Astrocyte (in vitro differentiated cells and primary cell): Measurements from ENCODE around the gene QSER1.

Experiments used
- CTCF ChIP-seq: IDR thresholded peaks from 2 replicates; pipeline ENCODE4 v1.5.1; 2011; ENCODE audit warnings: low read depth, mild to moderate bottlenecking, inconsistent platforms, low read length, moderate library complexity; ENCODE audit not compliant: insufficient read depth
- EZH2 ChIP-seq: IDR thresholded peaks from 2 replicates; pipeline ENCODE4 v1.6.1; 2012; ENCODE audit warnings: mild to moderate bottlenecking, low read length, inconsistent platforms; ENCODE audit not compliant: insufficient read depth

DNA sequence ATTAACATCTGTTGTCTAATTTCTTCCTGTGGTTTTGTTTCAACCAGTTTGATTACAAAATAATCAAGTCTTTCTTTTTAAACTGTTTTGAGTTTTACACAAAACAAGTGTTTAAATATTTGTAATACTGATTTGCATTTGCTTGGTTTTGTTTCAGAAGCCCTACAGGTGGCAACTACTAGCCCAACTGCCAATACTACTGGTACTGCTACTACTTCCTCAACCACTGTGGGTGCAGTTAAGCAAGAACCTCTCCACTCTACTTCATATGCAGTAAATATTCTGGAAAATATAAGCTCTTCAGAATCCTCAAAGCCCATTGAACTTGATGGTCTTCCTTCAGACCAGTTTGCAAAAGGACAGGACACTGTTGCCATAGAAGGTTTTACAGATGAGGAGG lies 61.1 kb downstream of the QSER1 start:
- TF ChIP-seq CTCF: no peak
- no peak for TF ChIP-seq EZH2
